Fibroblast of skin of back (primary cell): ENCODE measurements around the gene BOD1.

Source experiments
- DNase-seq: peaks from one replicate; pipeline ENCODE4 v3.0.0-alpha.2; 2013

Gene BOD1

DNA sequence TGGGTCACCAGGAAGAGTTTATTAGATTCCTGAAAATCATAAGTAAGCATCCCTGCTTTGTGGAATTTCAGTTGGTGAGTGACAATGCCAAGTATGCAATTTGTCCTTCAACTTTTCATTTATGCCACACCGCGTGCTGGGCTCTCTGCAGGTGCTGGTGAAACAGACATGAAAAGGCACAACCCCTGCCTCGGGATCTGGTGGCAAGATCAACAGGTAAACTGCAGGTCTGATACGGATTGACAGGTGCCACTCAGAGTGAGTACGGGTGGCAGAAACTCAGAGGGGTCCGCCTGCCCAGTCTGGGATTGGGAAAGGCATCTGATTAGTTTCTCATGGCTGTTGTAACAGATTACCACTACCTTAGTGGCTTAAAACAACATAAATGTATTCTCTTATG lies 40.5 kb downstream of the BOD1 start:
- DNase-seq = no peak

DNA sequence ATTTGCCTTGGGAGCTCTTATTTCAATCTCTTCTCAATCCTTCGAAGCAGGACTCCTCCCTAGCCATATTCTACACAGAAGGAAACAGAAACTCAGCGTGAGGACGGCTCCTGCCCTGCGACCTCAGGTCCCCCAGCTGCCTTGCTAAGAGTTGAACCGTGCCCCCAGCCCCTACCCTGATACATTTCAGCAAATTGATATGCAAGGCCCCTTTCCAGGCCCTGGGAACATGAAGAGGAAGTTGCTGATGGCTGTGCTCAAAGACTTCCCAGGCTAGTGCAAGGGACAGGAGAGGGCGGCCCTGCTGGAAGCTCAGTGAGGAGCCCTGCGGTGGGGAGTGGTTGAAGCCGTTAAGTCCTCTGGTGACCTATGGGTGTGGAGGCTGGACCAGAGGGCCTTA lies 41.5 kb downstream of the BOD1 start:
- no peak for DNase-seq

DNA sequence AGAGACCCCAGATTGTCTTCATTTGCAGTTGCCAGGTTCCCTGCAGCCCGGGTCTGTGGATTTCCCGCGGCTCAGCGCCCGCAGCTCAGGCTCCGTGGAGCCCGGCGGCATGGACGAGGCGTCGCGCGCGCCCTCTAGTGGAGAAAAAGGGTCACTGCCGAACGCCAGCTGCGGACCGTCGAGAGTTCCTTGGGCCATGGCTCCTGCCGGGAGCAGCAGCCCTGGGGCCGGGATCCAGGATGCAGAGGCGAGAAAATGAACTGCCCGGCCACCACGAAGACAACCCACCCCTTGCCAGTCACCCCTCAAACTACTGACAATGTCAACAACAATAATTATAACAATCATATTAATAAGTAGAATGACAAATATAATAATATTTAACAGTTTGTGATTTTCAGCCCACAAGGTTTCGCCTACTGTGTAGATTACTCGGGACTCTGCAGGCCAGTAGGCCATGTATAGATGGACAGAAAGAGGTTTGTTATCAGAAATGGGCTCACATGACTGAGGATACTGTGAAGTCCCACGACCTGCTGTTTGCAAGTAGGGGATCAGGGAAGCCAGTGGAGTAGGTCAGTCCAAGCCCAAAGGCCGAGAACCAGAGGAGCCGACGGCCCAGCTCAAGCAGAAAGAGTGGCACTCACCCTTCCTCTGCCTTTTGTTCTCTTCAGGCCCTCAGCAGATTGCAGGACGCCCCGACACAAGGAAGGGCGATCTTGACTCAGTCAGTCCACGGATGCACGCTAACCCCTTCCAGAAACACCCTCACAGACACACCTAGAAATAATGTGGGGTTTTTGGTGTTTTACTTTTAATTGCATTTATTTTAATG lies 43.1 kb downstream of the BOD1 start:
- peak; percentile 67 for DNase-seq

DNA sequence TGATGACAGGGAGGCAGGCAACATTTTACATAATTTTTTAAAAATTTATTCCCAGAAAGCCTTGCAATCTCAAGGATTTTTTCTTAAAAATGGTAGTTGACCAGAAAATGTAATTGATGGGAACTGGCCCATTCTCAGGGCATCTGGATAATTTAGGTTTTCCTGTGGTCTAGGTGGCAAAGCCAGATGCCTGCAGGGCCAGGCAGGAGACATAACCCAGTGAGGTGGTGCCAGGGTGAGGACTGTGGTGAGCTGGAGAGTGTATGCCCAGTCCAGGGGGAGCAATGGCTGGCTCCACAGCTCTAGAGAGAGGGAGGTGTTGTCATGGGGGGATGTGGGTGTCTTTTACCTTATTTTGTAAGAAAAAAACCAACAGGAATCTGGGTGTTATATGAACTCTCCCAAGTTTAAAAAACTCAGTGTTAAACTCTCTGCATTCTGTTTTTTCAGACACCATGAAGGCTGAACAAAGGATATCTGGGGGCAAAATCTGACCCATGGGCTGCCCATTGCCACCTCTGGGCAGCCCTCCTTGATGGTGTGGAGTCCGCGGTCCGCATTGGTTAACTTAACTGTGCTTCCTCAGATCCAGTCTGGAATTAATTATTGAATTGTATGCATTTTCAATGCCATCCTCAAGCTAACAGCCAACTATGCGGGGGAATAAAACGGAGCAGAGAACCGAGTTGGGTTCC lies 43.9 kb downstream of the BOD1 start:
- no peak for DNase-seq

DNA sequence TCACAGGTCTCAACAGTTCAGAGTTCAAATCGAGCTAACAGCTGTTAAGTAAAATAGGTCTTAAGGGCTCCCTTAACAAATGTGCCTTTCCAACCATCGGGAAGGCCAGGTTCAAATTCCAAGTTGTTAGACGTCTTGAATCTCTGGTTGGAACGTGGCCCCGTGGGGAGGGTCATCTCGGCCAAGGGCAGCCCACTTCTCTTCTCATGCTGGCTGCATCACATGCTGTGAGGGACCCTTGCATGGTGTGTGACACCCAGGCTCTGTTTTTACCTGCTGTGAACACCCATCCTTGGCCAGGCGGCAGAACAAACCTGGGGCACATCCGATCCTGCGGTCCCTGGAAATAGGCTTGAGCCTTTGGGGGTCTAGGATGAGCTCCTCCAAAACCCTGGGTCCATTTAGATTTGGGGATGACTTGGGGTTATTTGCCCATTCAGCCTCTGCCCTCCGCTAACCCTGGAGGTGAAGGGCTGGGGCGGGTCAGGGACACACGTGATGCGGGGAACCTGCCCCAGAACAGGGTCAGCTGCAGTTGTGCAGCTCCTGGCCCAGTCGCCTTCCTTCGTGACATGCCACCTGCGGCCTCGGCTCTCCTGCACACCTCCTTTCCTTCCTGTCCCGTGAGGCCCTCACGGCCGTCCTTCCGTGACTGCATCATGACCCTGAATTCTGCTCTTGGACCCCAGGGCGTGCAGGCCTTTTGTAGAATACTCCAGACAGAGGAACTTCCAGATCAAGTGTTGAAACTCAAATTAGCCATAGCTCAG lies 45.9 kb downstream of the BOD1 start:
- DNase-seq = no peak

DNA sequence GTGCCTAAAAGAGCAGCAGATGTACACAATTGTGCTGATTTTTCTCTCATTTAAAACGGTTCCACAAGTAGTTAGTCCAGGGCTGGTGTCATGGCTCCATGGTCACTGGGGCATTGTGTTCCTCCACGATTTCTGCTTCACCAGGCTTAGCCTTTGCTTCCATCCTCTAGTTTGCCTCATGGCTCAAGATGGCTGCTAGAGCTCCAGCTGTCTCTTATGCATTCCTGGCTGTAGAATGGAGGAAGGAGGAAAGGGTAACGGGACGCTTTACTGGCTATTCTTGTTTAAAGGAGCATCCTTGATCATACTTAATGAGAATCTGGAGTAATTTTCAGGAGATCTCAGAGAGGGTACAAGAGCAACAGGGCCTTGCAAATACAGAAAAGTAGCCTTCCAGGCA lies 47.7 kb downstream of the BOD1 start:
- no peak for DNase-seq

DNA sequence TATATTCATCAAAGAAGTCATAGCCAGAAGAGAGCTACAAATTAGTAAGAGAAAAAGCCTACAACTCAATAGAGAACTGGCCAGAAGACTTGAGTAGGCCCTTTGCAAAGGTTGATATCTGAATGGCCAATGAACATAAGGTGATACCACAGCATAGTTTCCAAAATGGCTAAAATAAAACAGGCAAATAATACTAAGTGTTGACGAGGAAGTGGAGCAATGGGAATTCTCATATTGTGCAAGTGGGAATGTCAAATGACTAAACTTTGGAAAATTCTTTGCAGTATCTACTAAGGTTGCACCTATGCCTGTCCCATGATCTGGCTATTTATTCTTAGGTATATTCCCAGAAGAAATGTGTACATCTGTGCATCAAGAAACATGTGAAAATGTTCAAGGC lies 48.3 kb downstream of the BOD1 start:
- no peak for DNase-seq

DNA sequence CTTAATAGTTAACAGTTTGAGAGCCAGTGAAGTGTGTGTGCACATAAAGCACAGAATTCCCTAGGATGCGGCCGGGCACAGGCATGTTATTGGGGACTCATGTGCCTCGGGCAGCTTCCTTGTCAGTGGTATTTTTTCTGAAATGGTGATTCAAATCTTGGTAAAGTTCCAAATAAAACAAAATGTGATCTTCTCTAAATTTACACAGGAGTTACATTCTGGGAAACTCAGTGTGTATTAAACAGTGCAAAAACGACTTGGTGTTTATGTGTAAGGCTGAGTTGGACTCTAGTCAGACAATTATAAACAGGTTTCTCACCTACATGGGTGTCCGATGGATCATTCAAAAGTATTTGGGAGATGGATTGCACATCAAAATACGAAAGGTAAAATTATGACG lies 48.9 kb downstream of the BOD1 start:
- DNase-seq = peak; percentile 86

DNA sequence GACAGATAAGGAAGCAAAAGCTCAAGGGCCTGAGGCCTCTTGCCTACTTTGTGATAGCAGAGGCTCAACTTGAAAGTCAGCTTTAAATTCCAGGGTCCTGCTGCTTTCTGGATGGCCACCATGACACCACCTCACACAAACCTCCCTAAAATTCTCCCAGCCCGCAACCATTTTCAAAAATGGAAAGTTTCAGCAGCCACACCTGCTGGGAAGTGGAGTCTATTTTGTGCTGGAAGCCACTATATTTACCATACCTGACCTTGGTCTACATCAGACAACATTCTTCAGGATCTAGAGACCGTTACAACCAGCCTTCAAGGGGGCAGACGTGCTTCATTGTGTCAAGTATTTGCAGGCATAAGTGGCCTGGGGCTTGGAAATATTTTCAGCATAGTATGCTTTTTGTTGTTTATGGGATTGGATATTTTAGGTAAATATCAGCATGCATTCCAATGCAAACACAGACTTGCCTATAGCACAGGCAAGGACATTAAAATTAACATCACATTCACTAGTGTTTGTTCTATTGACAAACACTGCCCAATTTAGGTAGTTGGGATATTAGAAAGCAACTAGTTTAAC lies 50.9 kb downstream of the BOD1 start:
- no peak for DNase-seq

DNA sequence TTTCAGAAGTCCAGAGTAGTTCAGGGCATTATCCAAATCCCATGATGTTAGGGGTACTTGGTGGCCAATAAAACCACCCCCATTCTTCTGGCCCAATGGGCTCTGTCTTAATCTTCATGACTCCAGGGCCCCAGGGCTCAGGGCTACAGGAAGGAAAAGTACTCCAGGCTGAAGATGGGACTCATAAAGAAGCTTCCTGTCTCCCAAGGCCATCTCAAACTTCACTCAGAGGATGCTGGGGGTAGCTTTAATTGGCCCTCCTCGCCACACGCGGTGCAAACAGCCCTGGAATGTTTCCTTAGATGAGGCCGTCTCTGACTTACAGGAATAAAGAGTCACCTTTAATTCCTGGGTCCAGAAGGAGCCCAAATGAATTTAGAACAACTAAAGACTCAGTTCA lies 52.3 kb downstream of the BOD1 start:
- DNase-seq = peak; percentile 49

DNA sequence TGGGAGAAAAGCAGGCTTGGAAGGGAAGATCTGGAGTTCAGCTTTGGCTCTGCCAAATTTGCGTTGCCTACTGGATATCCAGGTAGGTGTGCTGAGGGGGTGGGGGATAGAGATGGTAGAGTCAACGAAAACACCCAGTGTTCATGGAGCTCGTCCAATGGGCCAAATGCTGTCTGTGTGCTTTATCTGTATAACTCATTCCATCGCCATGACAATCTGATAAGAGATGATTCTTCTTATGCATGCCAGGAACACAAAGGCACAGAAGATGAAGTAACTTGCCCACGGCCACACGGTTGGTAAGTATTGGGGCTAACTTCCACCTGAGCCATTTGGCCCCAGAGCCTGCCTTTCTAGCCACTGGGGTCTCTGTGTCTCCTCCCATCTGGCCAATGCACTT lies 53.2 kb downstream of the BOD1 start:
- DNase-seq = no peak

DNA sequence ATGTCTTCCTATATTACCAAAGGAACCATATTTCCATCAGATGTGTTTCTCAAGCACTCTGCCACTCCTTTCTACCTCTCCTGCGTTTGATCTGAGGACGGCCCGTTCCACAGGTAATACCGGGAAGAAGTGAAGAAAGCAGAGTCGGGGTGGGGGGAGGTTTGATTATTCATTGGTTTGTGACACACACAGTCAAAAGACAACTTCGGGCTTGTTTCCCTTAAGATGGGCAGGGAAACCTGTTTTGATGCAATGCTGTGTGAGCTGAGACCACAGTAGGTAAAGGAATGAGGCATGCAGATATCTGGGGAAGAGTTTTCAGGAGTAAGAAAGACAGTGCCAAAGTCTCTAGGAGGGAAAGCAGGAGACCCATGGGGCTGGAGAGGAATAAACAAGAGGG lies 54.0 kb downstream of the BOD1 start:
- no peak for DNase-seq
